NCI-H345 treated with DMSO at 0.1 percent for 48 hours (cell line): ENCODE data around the gene GBF1.

Experiments used
- DNase-seq: peaks from one replicate; lab custom pipeline; 2025; ENCODE audit not compliant: unreplicated experiment; lab: John Stamatoyannopoulos, UW

The GBF1 gene

GRCh38 chr10:102264371-102264770, 19.0 kb downstream of the GBF1 start:
- DNase-seq: no peak

GRCh38 chr10:102266670-102267069, 21.3 kb downstream of the GBF1 start:
- no peak for DNase-seq

- no peak for DNase-seq
Measured at GRCh38 chr10:102267748-102268147, 22.4 kb downstream of the GBF1 start.

- DNase-seq: no peak
Measured at GRCh38 chr10:102268375-102268888, 23.1 kb downstream of the GBF1 start.

- no peak for DNase-seq
Measured at GRCh38 chr10:102269017-102269416, 23.7 kb downstream of the GBF1 start.

- no peak for DNase-seq
Measured at GRCh38 chr10:102274062-102274461, 28.7 kb downstream of the GBF1 start.

GRCh38 chr10:102275343-102275742, 30.0 kb downstream of the GBF1 start:
- DNase-seq: no peak

- no peak for DNase-seq
Measured at GRCh38 chr10:102279104-102279503, 33.8 kb downstream of the GBF1 start.

- no peak for DNase-seq
Measured at GRCh38 chr10:102280397-102281101, 35.2 kb downstream of the GBF1 start.

- DNase-seq: no peak
Measured at GRCh38 chr10:102281102-102281487, 35.8 kb downstream of the GBF1 start.

- DNase-seq: no peak
Measured at GRCh38 chr10:102283488-102283887, 38.2 kb downstream of the GBF1 start.

- no peak for DNase-seq
Measured at GRCh38 chr10:102283890-102284289, 38.6 kb downstream of the GBF1 start.

GRCh38 chr10:102284531-102284930, 39.2 kb downstream of the GBF1 start:
- DNase-seq: no peak

- DNase-seq: no peak
Measured at GRCh38 chr10:102285133-102285532, 39.8 kb downstream of the GBF1 start.

- DNase-seq: no peak
Measured at GRCh38 chr10:102286216-102286615, 40.9 kb downstream of the GBF1 start.

- DNase-seq: no peak
Measured at GRCh38 chr10:102287538-102287937, 42.2 kb downstream of the GBF1 start.

GRCh38 chr10:102287991-102288390, 42.7 kb downstream of the GBF1 start:
- no peak for DNase-seq

- DNase-seq: no peak
Measured at GRCh38 chr10:102289356-102289755, 44.0 kb downstream of the GBF1 start.

GRCh38 chr10:102289840-102290239, 44.5 kb downstream of the GBF1 start:
- DNase-seq: no peak

GRCh38 chr10:102291221-102291905, 46.0 kb downstream of the GBF1 start:
- DNase-seq: no peak

GRCh38 chr10:102297101-102297500, 51.8 kb downstream of the GBF1 start:
- DNase-seq: no peak

GRCh38 chr10:102298899-102299298, 53.6 kb downstream of the GBF1 start:
- no peak for DNase-seq

- DNase-seq: no peak
Measured at GRCh38 chr10:102299873-102300272, 54.5 kb downstream of the GBF1 start.
